HAP-1 (cell line): ENCODE results near the gene ZFP1.
"Not testable (repeated sequence)": the region's sequence is repeated elsewhere in the genome, so short reads cannot be mapped to it uniquely, and the experiment has no call there.

Source experiments
- DNase-seq, 2 experiments: peaks; one replicate each; pipeline ENCODE4 v3.0.0-alpha.2; 2016 to 2020; ENCODE audit warnings: low spot score in 2 of 2
- H3K27me3 ChIP-seq: fragments of 250-450 bp; sonication (Bioruptor Pico); 2 replicates; pipeline ENCODE4 v1.5.1; 2020; ENCODE audit warnings: low read depth, mild to moderate bottlenecking, moderate library complexity
- H3K36me3 ChIP-seq: fragments of 250-450 bp; sonication (Bioruptor Pico); replicated peaks from 2 replicates; pipeline ENCODE4 v1.5.1; 2020; ENCODE audit warnings: mild to moderate bottlenecking
- H3K4me1 ChIP-seq: fragments of 250-450 bp; sonication (Bioruptor Pico); 2 replicates; pipeline ENCODE4 v1.5.1; 2020; ENCODE audit warnings: mild to moderate bottlenecking
- H3K4me3 ChIP-seq: fragments of 250-450 bp; sonication (Bioruptor Pico); 2 replicates; pipeline ENCODE4 v1.5.1; 2020; ENCODE audit warnings: mild to moderate bottlenecking, moderate library complexity
- H3K9me3 ChIP-seq: fragments of 250-450 bp; sonication (Bioruptor Pico); 2 replicates; pipeline ENCODE4 v1.5.1; 2020; ENCODE audit warnings: mild to moderate bottlenecking, moderate library complexity
- in situ Hi-C: fragments of 300-500 bp; cut with MboI; formaldehyde crosslinking; loops from 3 replicates; pipeline ENCODE4 v1.14.3; 2020; ENCODE audit warnings: low sequenced_read_pairs, inconsistent platforms, mixed read lengths

ZFP1 gene

DNA sequence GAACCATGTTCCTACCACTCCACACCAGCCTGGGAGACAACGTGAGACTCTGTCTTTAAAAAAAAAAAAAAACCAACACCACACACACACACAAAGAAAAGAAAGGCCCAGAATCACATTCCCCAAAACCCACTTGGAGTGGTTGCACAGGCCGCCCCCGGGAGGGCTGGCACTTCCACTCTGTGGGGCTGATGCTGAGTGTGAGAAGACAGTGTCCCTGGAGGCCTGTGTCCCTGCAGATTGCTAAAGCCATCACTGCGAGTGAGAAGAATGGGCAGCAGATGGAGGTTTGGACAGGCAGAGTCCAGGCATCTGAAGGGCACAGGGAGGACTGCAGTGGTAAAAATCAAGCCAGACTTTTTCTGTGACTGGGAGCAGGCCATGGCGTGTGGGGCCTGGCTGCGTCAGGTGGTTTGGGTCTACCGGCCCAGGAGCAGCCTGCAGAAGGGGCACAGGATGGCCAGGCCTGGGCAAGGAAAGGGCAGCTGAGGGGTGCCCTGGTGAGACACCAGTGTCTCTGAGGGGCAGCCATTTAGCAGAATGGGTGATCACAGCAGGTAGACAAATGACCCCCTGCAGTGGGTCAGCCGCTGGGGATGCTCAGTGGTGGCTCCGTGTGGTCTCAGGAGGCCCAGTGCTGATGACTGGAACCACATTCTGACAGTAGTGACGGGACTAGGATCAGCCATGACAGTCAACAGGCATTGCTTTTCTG is 45.6 kb downstream of the ZFP1 start:
- Histone ChIP-seq H3K4me3 (no peak overlapping the region), H3K36me3 (no peaks in the 10 kb centered on the region), H3K4me1 (no peaks in the 10 kb centered on the region), H3K27me3 (peaks cover 15% of the 10 kb centered on the region), H3K9me3 (no peaks in the 10 kb centered on the region)
- no peak for DNase-seq
- in situ Hi-C loops: loop anchor here (10.0 kb wide), 1 partner anchor 571 kb away; no protein-coding TSS in a partner anchor

DNA sequence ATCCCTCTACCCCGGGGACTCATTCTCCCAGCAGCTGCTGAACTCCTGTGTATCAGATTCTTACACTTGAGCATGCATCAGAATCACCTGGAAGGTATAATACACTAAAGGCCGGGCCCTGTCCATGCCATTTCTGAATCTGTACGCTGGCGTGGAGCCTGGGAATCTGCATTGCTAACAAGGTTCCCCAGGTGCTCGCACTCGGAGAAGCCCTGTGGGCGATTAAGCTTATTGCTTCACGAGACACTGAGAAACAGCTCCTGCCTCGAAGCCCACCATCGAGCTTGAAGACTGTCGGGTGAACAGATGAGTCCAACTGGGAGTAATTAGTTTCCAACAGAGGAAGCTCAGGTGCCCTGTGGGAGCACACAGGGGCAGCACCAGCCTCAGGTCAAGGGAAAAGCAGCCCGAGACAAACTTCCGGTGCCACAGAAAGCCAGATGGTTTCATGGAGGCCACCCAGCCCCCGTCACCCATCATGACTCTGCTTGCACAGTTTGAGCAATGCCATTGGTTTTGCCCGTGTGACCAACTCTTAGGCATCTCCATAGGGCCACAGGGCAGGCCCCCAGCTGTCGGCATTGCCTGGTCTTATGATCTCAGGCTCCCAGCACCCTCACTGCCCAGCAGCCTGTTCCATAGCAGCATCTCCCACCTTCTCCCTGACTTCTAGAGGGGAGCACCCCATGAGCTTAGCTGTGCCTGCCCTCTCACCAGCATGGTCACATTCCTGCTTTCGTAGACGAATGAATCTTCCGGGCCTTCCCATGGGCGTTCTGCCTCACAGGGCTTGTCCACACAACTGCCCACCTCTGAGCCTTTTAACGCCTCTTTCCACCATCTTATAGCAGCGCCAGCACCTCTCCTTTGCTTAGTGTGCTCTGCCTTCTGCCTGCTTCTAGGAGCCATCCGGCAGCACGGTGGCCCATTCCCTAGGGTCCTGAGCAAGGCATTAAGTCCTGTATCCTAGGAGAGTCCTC is 47.8 kb downstream of the ZFP1 start:
- Histone ChIP-seq H3K4me1 (no peaks in the 10 kb centered on the region), H3K9me3 (no peaks in the 10 kb centered on the region), H3K27me3 (peaks cover 15% of the 10 kb centered on the region), H3K4me3 (no peak overlapping the region), H3K36me3 (no peaks in the 10 kb centered on the region)
- in situ Hi-C loops: loop anchor here (5.0 to 10.0 kb wide), 2 partner anchors 191 to 569 kb away; no protein-coding TSS in a partner anchor
- DNase-seq: no peak

DNA sequence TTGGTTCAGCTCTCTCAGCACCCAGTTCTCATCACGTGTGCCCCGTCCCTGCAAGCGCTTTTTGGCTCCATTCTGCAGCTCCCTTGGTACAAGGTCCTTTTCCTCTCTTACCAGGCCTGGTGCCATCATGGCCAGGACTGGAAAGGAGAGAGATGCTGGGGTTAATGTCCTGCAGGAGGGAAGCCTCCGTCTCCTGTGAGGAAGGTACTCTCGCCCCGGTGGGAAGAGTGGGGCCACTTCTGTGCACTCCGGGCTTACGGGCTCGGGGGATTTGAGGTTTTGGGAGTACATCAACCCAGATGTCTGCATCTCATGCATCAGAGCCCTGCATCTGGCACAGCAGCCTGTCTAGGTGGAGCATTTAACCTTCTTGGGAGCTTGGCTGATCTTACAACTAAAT is 48.5 kb downstream of the ZFP1 start:
- Histone ChIP-seq H3K4me1 (no peaks in the 10 kb centered on the region), H3K36me3 (no peaks in the 10 kb centered on the region), H3K4me3 (no peak overlapping the region), H3K27me3 (peaks cover 15% of the 10 kb centered on the region), H3K9me3 (no peaks in the 10 kb centered on the region)
- DNase-seq: no peak
- in situ Hi-C loops: loop anchor here (5.0 to 10.0 kb wide), 2 partner anchors 190 to 568 kb away; no protein-coding TSS in a partner anchor

DNA sequence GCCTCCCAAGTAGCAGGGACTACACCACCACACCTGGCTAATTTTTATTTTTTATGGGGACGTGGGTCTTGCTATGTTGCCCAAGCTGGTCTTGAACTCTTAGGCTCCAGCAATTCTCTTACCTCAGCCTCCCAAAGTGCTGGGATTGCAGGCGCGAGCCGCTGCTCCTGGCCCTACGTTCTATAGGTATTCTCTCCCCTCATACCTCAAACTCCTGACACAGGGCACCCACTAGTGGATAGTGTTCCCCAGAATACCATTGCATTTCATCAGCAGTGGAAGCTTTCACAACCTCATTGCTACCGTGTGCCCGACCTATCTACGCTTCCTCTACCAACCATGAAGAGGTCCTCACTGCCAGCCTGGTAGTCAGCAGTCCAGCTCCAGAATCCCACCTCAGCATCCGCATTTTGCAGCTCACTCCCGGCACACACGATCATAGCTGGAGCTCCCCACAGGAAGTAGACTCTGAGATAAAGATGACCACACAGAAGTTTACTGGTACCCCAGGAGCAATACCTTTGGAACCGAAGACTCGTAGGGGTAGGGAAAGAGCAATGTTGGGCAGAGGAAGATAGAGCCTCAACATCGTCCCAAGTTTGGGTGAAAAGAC is 49.3 kb downstream of the ZFP1 start:
- Histone ChIP-seq H3K4me1 (no peaks in the 10 kb centered on the region), H3K36me3 (no peaks in the 10 kb centered on the region), H3K27me3 (peaks cover 15% of the 10 kb centered on the region), H3K9me3 (no peaks in the 10 kb centered on the region), H3K4me3 (no peak overlapping the region)
- in situ Hi-C loops: loop anchor here (5.0 to 10.0 kb wide), 2 partner anchors 190 to 567 kb away; no protein-coding TSS in a partner anchor
- DNase-seq: no peak

DNA sequence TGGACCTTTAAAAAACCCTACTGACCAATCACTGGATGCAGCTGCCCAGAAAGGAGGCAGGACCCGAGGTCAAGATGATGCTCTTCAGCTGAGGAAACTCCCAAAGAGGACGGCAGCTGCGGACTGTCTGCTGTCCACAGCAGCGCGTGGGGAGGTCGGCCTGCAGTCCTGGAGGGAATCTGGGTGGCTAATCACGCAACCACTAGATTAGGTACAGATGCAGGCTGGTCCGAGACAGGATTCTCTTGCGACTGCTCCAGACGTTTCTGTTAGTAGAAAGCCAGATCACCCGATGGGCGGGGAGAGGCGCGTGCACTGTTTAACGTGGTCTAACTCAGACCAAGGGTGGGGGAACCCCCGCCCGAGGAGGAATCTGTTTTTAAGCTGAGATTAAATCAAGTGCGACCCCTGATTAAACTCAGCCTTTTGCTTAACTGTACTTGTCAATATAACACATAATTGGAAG is 49.8 kb downstream of the ZFP1 start:
- no peaks in the 10 kb centered on the region for H3K9me3 ChIP-seq
- no peaks in the 10 kb centered on the region for H3K36me3 ChIP-seq
- H3K4me1 ChIP-seq: no peaks in the 10 kb centered on the region
- peaks cover 15% of the 10 kb centered on the region for H3K27me3 ChIP-seq
- in situ Hi-C loops: loop anchor here (5.0 to 10.0 kb wide), 2 partner anchors 189 to 567 kb away; no protein-coding TSS in a partner anchor
- H3K4me3 ChIP-seq: no peak overlapping the region
- no peak for DNase-seq

DNA sequence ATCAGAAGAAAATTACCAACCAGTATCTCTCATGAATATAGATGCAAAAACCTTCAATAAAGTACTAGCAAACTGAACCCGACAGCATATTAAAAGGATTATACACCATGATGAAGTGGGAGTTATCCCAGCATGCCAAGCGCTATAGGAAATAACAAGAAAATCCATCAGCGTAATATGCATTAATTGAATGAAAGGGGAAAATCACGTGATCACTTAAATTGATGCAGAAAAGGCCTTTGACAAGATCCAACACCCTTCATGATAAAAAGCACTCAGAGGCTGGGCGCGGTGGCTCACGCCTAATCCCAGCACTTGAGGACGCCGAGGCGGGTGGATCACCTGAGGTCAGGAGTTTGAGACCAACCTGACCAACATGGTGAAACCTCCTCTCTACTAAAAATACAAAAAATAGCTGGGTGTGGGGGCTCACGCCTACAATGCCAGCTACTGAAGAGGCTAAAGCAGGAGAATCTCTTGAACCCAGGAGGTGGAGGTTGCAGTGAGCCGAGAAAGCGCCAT is 53.8 kb downstream of the ZFP1 start:
- H3K36me3 ChIP-seq: no peaks in the 10 kb centered on the region
- H3K4me1 ChIP-seq: no peaks in the 10 kb centered on the region
- H3K9me3 ChIP-seq: no peaks in the 10 kb centered on the region
- H3K4me3 ChIP-seq: no peak overlapping the region
- in situ Hi-C loops: no loop called here
- DNase-seq: peak in 1 of 2 experiments; percentile 30
- peaks cover 11% of the 10 kb centered on the region for H3K27me3 ChIP-seq

DNA sequence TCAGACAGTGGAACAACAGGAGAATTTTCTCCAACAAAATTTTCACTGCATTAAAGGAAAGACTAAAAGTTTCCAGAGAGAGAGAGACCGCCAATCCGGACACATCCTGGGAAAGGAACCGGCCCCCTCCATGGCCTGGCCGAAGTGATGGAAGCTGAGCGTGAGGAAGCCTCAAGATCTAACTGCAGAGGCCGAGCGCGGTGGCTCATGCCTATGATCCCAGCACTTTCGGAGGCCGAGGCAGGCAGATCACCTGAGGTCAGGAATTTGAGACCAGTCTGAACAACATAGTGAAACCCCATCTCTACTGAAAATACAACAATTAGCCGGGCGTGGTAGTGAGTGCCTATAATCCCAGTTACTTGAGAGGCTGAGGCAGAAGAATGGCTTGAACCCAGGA is 54.8 kb downstream of the ZFP1 start:
- no peaks in the 10 kb centered on the region for H3K4me1 ChIP-seq
- H3K27me3 ChIP-seq: peaks cover 5% of the 10 kb centered on the region
- no peak for DNase-seq
- in situ Hi-C loops: no loop called here
- no peak overlapping the region for H3K4me3 ChIP-seq
- no peaks in the 10 kb centered on the region for H3K9me3 ChIP-seq
- no peaks in the 10 kb centered on the region for H3K36me3 ChIP-seq

DNA sequence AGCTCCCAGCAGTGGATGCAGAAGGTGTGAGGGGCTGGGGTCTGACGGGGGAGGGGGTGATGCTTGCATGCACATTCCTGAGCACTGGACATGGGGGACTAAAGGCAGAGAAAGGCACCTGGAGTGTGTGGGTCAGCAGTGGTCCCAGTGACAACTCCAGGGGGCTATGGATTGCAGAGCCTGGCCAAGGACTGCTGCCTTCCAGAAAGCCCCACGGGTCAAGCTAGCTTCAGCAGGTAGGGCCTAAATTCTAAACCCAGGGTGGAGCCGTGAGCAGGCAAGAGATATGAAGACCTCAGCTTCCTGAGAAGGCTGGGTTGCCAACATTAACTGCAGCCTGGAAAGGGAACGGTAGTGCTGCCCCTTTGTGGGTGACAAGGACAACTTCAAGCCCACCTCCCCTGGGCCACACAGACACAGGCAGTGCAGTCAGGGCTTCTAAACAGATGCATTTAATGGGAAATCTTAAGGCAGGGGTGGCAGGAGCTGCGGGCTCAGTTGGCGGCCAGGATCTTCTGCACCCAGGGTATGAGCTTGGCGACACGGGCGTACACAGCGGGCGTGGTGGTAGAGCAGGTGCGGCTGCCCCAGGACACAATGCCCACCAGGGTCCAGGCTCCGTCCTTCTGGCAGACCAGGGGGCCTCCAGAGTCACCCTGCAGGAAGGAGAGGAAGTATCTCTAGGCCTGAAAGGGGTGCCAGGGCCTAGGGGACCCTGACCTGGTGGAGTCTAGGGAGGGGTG is 55.5 kb downstream of the ZFP1 start:
- Histone ChIP-seq H3K4me3 (no peak overlapping the region), H3K27me3 (no peaks in the 10 kb centered on the region), H3K9me3 (no peaks in the 10 kb centered on the region), H3K4me1 (no peaks in the 10 kb centered on the region), H3K36me3 (no peaks in the 10 kb centered on the region)
- DNase-seq: no peak
- in situ Hi-C loops: no loop called here

DNA sequence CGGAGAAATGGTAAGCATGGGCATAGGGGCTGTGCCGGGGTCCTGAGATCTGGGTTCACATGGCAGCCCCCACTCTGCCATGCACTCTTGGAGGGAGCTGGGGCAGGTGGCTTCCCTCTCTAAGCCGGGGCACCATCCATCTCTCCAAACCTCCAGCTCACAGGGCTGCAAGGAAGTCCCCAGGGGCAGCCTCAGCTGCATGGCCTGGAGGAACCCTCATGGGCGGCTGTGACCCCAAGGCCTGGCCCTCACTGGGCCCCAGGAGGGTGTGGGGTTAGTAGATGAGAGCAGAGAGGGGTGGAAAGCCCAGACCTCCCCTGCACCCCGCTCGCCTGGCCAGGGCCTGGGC is 56.1 kb downstream of the ZFP1 start:
- H3K9me3 ChIP-seq: no peaks in the 10 kb centered on the region
- no peak overlapping the region for H3K4me3 ChIP-seq
- no peak for DNase-seq
- no peaks in the 10 kb centered on the region for H3K27me3 ChIP-seq
- no peaks in the 10 kb centered on the region for H3K4me1 ChIP-seq
- in situ Hi-C loops: no loop called here
- no peaks in the 10 kb centered on the region for H3K36me3 ChIP-seq

DNA sequence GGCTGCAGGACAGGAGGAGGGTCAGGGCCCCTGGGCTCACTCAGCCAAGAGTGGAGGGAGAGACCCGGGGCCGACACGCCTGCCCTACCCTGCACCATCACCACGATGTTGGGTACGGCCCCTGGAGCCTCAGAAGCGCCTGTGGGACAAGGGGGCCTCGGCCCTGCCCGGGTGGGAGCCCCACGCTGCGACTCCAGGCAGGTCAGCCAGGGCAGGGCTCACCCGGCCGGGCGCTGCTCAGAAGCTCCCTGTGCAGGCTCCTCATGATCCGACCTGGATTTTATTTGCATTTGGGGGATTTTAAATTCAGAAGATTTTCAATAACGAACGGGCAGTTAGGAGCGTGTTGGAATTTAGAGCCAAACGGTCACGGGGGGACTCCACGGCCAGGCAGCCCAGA is 56.6 kb downstream of the ZFP1 start:
- DNase-seq, H3K9me3 ChIP-seq, H3K27me3 ChIP-seq, H3K36me3 ChIP-seq, H3K4me3 ChIP-seq, H3K4me1 ChIP-seq, in situ Hi-C loops: not testable (repeated sequence)

DNA sequence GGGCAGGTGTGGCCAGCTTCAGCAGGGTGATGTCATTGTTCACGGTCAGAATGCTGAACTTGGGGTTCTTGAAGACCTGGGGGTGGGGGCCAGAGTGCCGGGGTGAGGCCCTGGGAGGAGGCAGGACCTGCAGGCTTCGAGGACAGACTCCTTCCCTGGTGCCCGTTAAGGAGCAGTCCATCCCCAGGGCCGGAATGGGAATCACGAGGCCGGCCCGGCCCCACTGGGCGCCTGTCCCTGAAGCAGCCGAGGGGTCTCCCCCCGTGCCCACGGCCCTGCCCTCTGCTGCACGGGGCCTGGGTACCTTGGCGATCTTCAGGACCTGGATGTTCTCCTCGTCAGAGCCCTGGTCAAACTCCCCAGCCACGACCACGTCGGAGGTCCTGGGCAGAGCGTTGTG is 57.1 kb downstream of the ZFP1 start:
- in situ Hi-C loops, H3K27me3 ChIP-seq, H3K4me1 ChIP-seq, H3K4me3 ChIP-seq, DNase-seq, H3K36me3 ChIP-seq, H3K9me3 ChIP-seq: not testable (repeated sequence)

DNA sequence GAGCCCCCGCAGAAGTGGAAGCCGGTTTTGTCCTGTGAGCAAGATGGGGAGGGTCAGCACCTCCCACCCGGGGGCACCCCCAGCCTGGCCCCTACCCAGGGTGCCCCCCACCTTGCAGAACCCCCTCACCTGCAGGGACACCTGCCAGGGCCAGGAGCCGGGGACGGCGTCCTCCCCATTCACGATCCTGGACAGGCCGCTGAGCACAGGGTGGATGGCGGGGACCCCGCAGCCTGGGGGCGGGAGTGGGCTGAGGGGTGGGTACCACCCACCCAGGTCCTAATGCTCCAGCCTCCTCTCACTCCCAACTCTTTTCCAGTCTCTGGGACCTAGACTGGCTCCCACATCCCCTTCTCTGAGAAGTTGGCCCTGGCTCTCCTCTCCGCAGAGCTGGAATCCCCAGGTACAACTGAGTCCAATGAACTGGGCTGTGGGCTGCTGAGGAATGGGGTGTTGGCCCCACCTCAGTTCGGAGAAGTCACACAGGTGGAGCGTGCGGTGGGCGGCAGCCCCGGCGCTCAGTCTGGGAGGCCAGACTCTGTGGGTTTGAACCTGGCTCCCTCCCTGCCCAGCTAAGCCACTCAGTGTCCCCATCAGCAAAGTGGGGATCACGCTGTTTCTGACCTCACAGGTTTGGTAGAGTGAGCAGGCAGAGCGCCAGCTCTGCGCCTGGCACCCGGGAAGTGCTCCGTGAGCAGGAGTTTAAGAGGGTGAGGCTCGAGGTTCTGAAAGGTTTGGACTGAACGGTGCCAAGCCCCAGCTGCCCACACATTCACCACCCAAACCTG is 57.8 kb downstream of the ZFP1 start:
- DNase-seq, in situ Hi-C loops, H3K4me1 ChIP-seq, H3K36me3 ChIP-seq, H3K9me3 ChIP-seq, H3K27me3 ChIP-seq, H3K4me3 ChIP-seq: not testable (repeated sequence)
